Smooth muscle cell (in vitro differentiated cells): ENCODE results near the gene MYO9A. TPM values are rescaled to one million over a fixed set of nuclear protein-coding genes. Genes with fewer than 3 reads are reported as not detected.

Experiments
- DNase-seq: peaks from one replicate; lab custom pipeline; 2025; ENCODE audit not compliant: unreplicated experiment; lab: John Stamatoyannopoulos, UW
- H2AFZ ChIP-seq: fragments of 200-600 bp; sonication (generic); 2 replicates; pipeline ENCODE4 v1.6.0; 2016; ENCODE audit warnings: antibody characterized with exemption, low read depth, mild to moderate bottlenecking
- H3F3A ChIP-seq: fragments of 200-600 bp; sonication (generic); 2 replicates; pipeline ENCODE4 v1.6.0; 2017; ENCODE audit warnings: antibody characterized with exemption, low read depth
- H3K27ac ChIP-seq: fragments of 200-600 bp; sonication (generic); 2 replicates; pipeline ENCODE4 v1.5.1; 2016; ENCODE audit warnings: low read depth, mild to moderate bottlenecking
- H3K27me3 ChIP-seq: fragments of 200-600 bp; sonication (generic); 2 replicates; pipeline ENCODE4 v1.6.1; 2016; ENCODE audit warnings: low read depth, mild to moderate bottlenecking
- H3K36me3 ChIP-seq: fragments of 200-600 bp; sonication (generic); 2 replicates; pipeline ENCODE4 v1.5.1; 2016; ENCODE audit warnings: low read depth
- H3K4me1 ChIP-seq: fragments of 200-600 bp; sonication (generic); 2 replicates; pipeline ENCODE4 v1.5.1; 2016; ENCODE audit warnings: low read depth
- H3K4me2 ChIP-seq: fragments of 200-600 bp; sonication (generic); 2 replicates; pipeline ENCODE4 v1.6.0; 2016; ENCODE audit warnings: mild to moderate bottlenecking
- H3K4me3 ChIP-seq: fragments of 200-600 bp; sonication (generic); 2 replicates; pipeline ENCODE4 v1.5.1; 2016; ENCODE audit warnings: mild to moderate bottlenecking
- H3K79me2 ChIP-seq: fragments of 200-600 bp; sonication (generic); 2 replicates; pipeline ENCODE4 v1.6.0; 2016; ENCODE audit warnings: low read depth, mild to moderate bottlenecking
- H3K9ac ChIP-seq: fragments of 200-600 bp; sonication (generic); 2 replicates; pipeline ENCODE4 v1.6.0; 2016; ENCODE audit warnings: low read depth
- H3K9me3 ChIP-seq: fragments of 200-600 bp; sonication (generic); replicated peaks from 2 replicates; pipeline ENCODE4 v1.5.1; 2016; ENCODE audit warnings: low read depth
- H4K20me1 ChIP-seq: fragments of 200-600 bp; sonication (generic); 2 replicates; pipeline ENCODE4 v1.6.0; 2016; ENCODE audit warnings: low read depth
- WGBS: methylation state at CpG from one replicate; pipeline ENCODE4 v1.1.7; 2016; ENCODE audit warnings: low lambda C conversion rate; 5-methylcytosine and 5-hydroxymethylcytosine counted together
- polyA plus RNA-seq: library from polyadenylated mRNA; unstranded; fragments of >200 nt; fragmentation: Nextera tagmentation; extraction: Ambion mirVana; gene quantifications from 2 replicates; pipeline ENCODE4 v1.2.1, GENCODE V29; 2016
- total RNA-seq: library from RNA; depleted of rRNA; stranded (reverse); fragments of >200 nt; gene quantifications from 2 replicates; pipeline ENCODE4 v1.2.3, GENCODE V29; 2014
- TF ChIP-seq, protein P1 (sequence below): fragments of 200-600 bp; sonication (generic); IDR thresholded peaks from 2 replicates; pipeline ENCODE4 v1.5.1; 2017; ENCODE audit warnings: borderline replicate concordance, mild to moderate bottlenecking, antibody characterized with exemption; ENCODE audit not compliant: insufficient read depth, poor library complexity, severe bottlenecking

The MYO9A gene
- total and polyA plus RNA-seq, 2 experiments from 2014 or later = 10.7 to 36.9 TPM

- no peak overlapping the region for H3K4me3 ChIP-seq
- no peaks in the 10 kb centered on the region for H3K4me1 ChIP-seq
- DNase-seq = no peak
- H3K79me2 ChIP-seq = no peaks in the 10 kb centered on the region
- H4K20me1 ChIP-seq = no peaks in the 10 kb centered on the region
- no peak overlapping the region for H3K4me2 ChIP-seq
- H3F3A ChIP-seq = no peaks in the 10 kb centered on the region
- peaks cover 8% of the 10 kb centered on the region for H3K36me3 ChIP-seq
- 97% methylated on average over 1 of the region's 1 CpG for WGBS
- no peaks in the 10 kb centered on the region for H3K27me3 ChIP-seq
- TF ChIP-seq, protein P1, sequence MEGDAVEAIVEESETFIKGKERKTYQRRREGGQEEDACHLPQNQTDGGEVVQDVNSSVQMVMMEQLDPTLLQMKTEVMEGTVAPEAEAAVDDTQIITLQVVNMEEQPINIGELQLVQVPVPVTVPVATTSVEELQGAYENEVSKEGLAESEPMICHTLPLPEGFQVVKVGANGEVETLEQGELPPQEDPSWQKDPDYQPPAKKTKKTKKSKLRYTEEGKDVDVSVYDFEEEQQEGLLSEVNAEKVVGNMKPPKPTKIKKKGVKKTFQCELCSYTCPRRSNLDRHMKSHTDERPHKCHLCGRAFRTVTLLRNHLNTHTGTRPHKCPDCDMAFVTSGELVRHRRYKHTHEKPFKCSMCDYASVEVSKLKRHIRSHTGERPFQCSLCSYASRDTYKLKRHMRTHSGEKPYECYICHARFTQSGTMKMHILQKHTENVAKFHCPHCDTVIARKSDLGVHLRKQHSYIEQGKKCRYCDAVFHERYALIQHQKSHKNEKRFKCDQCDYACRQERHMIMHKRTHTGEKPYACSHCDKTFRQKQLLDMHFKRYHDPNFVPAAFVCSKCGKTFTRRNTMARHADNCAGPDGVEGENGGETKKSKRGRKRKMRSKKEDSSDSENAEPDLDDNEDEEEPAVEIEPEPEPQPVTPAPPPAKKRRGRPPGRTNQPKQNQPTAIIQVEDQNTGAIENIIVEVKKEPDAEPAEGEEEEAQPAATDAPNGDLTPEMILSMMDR = no peak
- H3K27ac ChIP-seq = no peak overlapping the region
- H2AFZ ChIP-seq = no peak overlapping the region
- no peaks in the 10 kb centered on the region for H3K9me3 ChIP-seq
- H3K9ac ChIP-seq = no peak overlapping the region
Measured at GRCh38 chr15:71853543-71853942, 264.4 kb downstream of the MYO9A start.

- TF ChIP-seq, protein P1 = no peak
- Histone ChIP-seq H3K9ac (no peak overlapping the region), H4K20me1 (no peaks in the 10 kb centered on the region), H3K36me3 (no peaks in the 10 kb centered on the region), H3K4me1 (no peaks in the 10 kb centered on the region), H3F3A (no peaks in the 10 kb centered on the region), H3K27ac (no peak overlapping the region), H3K4me3 (no peak overlapping the region), H3K9me3 (no peaks in the 10 kb centered on the region), H2AFZ (no peak overlapping the region), H3K4me2 (no peak overlapping the region), H3K27me3 (no peaks in the 10 kb centered on the region), H3K79me2 (no peaks in the 10 kb centered on the region)
- no peak for DNase-seq
- 94% methylated on average over 2 of the region's 2 CpGs for WGBS
Measured at GRCh38 chr15:71844916-71845315, 273.0 kb downstream of the MYO9A start.

GRCh38 chr15:71841563-71841962 is 276.4 kb downstream of the MYO9A start:
- no peak overlapping the region for H3K4me3 ChIP-seq
- no peak overlapping the region for H3K27ac ChIP-seq
- H3K9ac ChIP-seq = no peak overlapping the region
- DNase-seq = no peak
- WGBS = 96% methylated on average over 3 of the region's 3 CpGs
- no peaks in the 10 kb centered on the region for H4K20me1 ChIP-seq
- H3K27me3 ChIP-seq = no peaks in the 10 kb centered on the region
- no peak overlapping the region for H3K4me2 ChIP-seq
- H3F3A ChIP-seq = no peaks in the 10 kb centered on the region
- H3K79me2 ChIP-seq = no peaks in the 10 kb centered on the region
- H2AFZ ChIP-seq = no peak overlapping the region
- TF ChIP-seq, protein P1 = no peak
- H3K9me3 ChIP-seq = no peaks in the 10 kb centered on the region
- no peaks in the 10 kb centered on the region for H3K4me1 ChIP-seq
- no peaks in the 10 kb centered on the region for H3K36me3 ChIP-seq

DNA sequence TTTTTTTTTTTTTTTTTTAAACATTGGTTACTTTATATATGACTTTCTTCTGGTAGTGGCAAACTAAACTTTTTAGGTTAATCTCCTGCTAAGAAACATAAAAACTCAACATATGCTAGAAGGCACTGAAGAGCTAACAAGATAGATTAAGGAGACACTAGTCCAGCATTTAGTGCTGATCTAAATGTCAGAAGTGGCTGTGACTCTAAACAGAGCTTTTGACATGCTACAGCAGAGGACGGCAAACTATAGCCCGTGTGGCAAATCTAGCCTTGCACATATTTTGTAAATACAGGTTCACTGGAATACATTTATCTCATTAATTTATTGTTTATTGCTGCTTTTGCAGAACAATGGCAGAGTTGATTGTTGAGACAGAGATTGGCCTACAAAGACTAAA is 287.0 kb downstream of the MYO9A start:
- H3K4me3 ChIP-seq = no peak overlapping the region
- H2AFZ ChIP-seq = no peak overlapping the region
- no peaks in the 10 kb centered on the region for H3K79me2 ChIP-seq
- H3K9ac ChIP-seq = no peak overlapping the region
- no peak overlapping the region for H3K27ac ChIP-seq
- no peak overlapping the region for H3K4me2 ChIP-seq
- peaks cover 8% of the 10 kb centered on the region for H3K36me3 ChIP-seq
- H3F3A ChIP-seq = no peaks in the 10 kb centered on the region
- TF ChIP-seq, protein P1 = no peak
- no peaks in the 10 kb centered on the region for H3K9me3 ChIP-seq
- H4K20me1 ChIP-seq = no peaks in the 10 kb centered on the region
- H3K27me3 ChIP-seq = no peaks in the 10 kb centered on the region
- H3K4me1 ChIP-seq = peaks cover 5% of the 10 kb centered on the region
- no peak for DNase-seq
- WGBS = 17% methylated on average over 2 of the region's 2 CpGs
